Measurements from ENCODE around the gene PRKAR1A.
"Not testable (repeated sequence)": the region's sequence is repeated elsewhere in the genome, so short reads cannot be mapped to it uniquely, and the experiment has no call there.

PRKAR1A gene

DNA sequence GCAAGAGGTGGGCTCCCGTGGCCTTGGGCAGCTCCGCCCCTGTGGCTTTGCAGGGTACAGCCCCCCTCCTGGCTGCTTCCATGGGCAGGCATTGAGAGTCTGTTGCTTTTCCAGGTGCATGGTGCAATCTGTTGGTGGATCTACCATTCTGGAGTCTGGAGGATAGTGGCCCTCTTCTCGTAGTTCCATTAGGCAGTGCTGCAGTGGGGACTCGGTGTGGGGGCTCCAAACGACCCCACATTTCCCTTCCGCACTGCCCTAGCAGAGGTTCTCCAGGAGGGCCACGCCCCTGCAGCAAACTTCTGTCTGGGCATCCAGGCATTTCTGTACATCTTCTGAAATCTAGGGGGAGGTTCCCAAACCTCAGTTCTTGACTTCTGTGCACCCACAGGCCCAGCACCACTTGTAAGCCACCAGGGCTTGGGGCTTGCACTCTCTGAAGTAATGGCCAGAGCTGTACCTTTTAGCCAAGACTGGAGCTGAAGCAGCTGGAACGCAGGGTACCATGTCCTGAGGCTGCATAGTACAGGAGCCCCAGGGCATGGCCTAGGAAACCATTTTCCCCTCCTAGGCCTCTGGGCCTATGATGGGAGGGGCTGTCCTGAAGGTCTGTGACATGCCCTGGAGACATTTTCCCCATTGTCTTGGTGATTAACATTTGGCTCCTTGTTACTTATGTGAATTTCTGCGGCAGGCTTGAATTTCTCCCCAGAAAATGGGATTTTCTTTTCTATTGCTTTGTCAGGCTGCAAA is 6.0 kb downstream of the PRKAR1A start:
- no peaks in the 10 kb centered on the region for H3K9me3 Mint-ChIP-seq
- no peaks in the 10 kb centered on the region for H3K27me3 Mint-ChIP-seq (ENCODE audit: low read depth)
- peaks cover 58% of the 10 kb centered on the region for H3K36me3 Mint-ChIP-seq (ENCODE audit: low read depth)
- peaks cover 41% of the 10 kb centered on the region for H3K4me1 Mint-ChIP-seq (ENCODE audit: low read depth)
- no peak overlapping the region for H3K4me3 Mint-ChIP-seq
- DNase-seq (ENCODE audit: low spot score): no peak
- no peak overlapping the region for H3K27ac Mint-ChIP-seq

DNA sequence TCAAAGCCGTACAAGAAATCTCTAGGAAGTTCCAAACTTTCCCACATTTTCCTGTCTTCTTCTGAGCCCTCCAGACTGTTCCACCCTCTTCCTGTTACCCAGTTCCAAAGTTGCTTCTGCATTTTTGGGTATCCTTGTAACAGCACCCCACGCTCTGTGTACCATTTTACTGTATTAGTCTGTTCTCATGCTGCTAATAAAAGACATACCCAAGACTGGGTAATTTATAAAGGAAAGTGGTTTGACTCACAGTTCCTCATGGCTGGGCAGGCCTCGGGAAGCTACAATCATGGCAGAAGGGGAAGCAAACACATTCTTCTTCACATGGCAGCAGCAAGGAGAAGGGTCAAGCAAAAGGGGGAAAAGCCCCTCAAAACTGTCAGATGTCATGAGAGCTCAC is 6.8 kb downstream of the PRKAR1A start:
- DNase-seq (ENCODE audit: low spot score); H3K27ac Mint-ChIP-seq; H3K27me3 Mint-ChIP-seq (ENCODE audit: low read depth); H3K4me3 Mint-ChIP-seq; H3K9me3 Mint-ChIP-seq: not testable (repeated sequence)
- peaks cover 58% of the 10 kb centered on the region for H3K36me3 Mint-ChIP-seq (ENCODE audit: low read depth)
- peaks cover 33% of the 10 kb centered on the region for H3K4me1 Mint-ChIP-seq (ENCODE audit: low read depth)

DNA sequence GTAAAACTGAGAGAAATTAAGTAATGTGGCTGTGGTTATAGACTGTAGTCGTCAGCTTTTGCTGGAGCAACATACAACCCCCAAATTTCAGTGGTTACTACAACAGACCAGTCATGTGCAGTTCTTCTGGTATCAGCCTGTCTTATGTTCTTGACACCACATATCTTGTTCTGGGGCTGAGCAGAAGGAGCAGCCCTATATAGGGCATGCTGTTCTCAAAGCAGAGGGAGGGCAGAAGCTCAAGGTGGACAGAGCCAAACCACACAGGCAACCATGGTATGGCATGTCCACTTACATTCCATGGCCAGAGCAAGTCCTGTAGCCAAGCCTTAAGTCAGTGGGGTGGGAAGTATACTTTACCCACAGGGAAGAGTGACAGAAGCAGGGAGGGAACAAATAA is 7.7 kb downstream of the PRKAR1A start:
- Mint-ChIP-seq H3K9me3 (no peaks in the 10 kb centered on the region), H3K4me1 (ENCODE audit: low read depth) (peaks cover 24% of the 10 kb centered on the region), H3K4me3 (no peak overlapping the region), H3K27ac (peak overlapping the region; percentile 39), H3K36me3 (ENCODE audit: low read depth) (peaks cover 63% of the 10 kb centered on the region), H3K27me3 (ENCODE audit: low read depth) (no peaks in the 10 kb centered on the region)
- DNase-seq (ENCODE audit: low spot score): no peak

DNA sequence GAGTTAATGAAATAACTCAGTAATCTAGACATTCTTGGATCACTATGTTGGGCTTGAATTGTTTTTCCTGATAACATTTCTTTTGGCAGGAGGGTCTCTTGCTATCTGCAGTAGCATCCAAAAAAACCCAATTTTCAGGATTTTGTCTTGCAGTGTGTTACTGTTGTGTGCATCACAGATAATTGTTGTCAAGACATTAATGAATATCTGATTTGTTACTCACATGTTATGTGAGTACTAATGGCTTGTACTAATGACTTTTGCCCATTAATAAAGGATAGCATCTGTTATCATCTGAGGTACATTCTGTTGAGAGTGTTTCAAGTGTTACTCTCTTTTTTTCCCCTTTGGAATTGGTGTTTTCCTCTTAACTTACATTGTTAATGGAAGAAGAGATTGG is 10.0 kb downstream of the PRKAR1A start:
- Mint-ChIP-seq H3K27me3 (ENCODE audit: low read depth) (no peaks in the 10 kb centered on the region), H3K4me3 (no peak overlapping the region), H3K27ac (no peak overlapping the region), H3K9me3 (no peaks in the 10 kb centered on the region), H3K4me1 (ENCODE audit: low read depth) (peaks cover 17% of the 10 kb centered on the region), H3K36me3 (ENCODE audit: low read depth) (peaks cover 65% of the 10 kb centered on the region)
- no peak for DNase-seq (ENCODE audit: low spot score)

DNA sequence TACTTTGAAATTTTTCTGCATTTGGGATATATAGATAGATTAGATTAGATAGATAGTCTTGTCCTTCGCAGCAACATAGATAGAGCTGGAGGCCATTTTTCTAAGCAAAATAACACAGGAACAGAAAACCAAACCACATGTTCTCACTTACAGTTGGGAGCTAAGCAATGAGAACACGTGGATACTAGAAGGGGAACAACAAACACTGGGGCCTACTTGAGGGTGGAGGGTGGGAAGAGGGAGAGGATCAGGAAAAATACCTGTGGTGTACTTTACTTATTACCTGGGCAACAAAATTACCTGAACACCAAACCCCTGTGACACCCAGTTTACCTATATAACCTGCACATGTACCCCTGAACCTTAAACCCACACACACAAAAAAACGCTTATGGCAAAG is 14.3 kb downstream of the PRKAR1A start:
- Mint-ChIP-seq H3K27ac (no peak overlapping the region), H3K4me1 (ENCODE audit: low read depth) (peaks cover 8% of the 10 kb centered on the region), H3K36me3 (ENCODE audit: low read depth) (peaks cover 76% of the 10 kb centered on the region), H3K27me3 (ENCODE audit: low read depth) (no peaks in the 10 kb centered on the region), H3K9me3 (no peaks in the 10 kb centered on the region), H3K4me3 (no peak overlapping the region)
- DNase-seq (ENCODE audit: low spot score): no peak

DNA sequence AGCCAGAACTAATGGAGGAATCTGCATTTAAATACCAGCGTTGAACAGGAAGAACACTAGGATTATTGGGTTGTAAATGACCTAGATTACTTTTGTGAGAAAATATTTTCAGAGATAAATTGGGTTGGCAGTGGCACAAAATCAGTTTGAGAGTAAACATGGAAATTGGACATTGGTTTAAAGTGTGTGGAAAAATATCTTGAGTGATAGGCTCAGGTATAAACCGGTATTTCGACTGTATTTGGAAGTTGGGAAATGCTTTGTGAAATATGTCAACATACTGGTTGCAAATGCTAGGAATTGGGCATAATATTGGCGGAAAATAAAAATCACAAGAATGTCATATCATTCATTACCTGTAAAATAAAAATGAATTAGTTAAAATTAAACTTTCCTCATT is 15.1 kb downstream of the PRKAR1A start:
- H3K27ac Mint-ChIP-seq: no peak overlapping the region
- H3K36me3 Mint-ChIP-seq (ENCODE audit: low read depth): peaks cover 72% of the 10 kb centered on the region
- peaks cover 6% of the 10 kb centered on the region for H3K4me1 Mint-ChIP-seq (ENCODE audit: low read depth)
- no peak for DNase-seq (ENCODE audit: low spot score)
- no peaks in the 10 kb centered on the region for H3K9me3 Mint-ChIP-seq
- no peaks in the 10 kb centered on the region for H3K27me3 Mint-ChIP-seq (ENCODE audit: low read depth)
- H3K4me3 Mint-ChIP-seq: no peak overlapping the region

DNA sequence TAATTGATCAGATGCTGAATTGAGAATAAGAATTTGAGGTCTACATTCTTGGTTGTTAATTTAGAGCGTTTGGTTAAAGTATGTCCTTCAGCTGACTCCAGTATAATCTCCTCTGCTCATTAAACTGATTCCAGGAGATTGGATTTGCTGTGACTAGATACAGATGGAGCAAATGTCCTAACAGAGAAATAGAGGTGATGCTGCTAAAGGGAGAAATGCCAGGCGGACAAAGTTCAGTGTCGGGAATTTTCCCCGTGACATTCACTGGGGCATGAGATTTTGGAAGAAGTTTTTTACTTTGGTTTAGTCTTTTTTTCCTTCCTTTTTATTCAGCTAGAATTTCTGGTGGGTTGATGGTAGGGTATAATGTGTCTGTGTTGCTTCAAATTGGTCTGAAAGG is 19.0 kb downstream of the PRKAR1A start:
- no peak overlapping the region for H3K4me3 Mint-ChIP-seq
- DNase-seq (ENCODE audit: low spot score): no peak
- H3K4me1 Mint-ChIP-seq (ENCODE audit: low read depth): peaks cover 6% of the 10 kb centered on the region
- H3K36me3 Mint-ChIP-seq (ENCODE audit: low read depth): peaks cover 65% of the 10 kb centered on the region
- no peak overlapping the region for H3K27ac Mint-ChIP-seq
- H3K27me3 Mint-ChIP-seq (ENCODE audit: low read depth): no peaks in the 10 kb centered on the region
- no peaks in the 10 kb centered on the region for H3K9me3 Mint-ChIP-seq

DNA sequence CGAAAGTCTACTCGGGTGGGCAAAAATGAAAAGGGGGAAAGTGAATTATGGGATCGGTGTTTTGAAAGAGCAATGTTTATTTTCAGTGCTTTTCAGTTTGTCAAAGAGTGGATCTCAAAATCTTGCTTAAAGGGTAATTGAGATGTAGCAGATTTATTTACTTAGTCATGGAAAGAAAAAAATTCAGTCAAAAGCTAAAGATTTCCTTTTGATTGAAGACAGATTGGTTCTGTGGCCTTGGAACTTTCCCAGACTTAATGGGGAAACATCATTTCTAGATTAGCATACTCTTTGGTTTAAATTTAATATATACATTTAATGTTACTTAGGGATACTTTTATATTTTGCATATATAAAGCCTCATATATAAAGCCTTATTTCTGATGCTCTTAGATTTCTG is 20.6 kb downstream of the PRKAR1A start:
- Mint-ChIP-seq H3K4me3 (no peak overlapping the region), H3K4me1 (ENCODE audit: low read depth) (peaks cover 6% of the 10 kb centered on the region), H3K27ac (no peak overlapping the region), H3K36me3 (ENCODE audit: low read depth) (peaks cover 58% of the 10 kb centered on the region), H3K9me3 (no peaks in the 10 kb centered on the region), H3K27me3 (ENCODE audit: low read depth) (no peaks in the 10 kb centered on the region)
- DNase-seq (ENCODE audit: low spot score): no peak

DNA sequence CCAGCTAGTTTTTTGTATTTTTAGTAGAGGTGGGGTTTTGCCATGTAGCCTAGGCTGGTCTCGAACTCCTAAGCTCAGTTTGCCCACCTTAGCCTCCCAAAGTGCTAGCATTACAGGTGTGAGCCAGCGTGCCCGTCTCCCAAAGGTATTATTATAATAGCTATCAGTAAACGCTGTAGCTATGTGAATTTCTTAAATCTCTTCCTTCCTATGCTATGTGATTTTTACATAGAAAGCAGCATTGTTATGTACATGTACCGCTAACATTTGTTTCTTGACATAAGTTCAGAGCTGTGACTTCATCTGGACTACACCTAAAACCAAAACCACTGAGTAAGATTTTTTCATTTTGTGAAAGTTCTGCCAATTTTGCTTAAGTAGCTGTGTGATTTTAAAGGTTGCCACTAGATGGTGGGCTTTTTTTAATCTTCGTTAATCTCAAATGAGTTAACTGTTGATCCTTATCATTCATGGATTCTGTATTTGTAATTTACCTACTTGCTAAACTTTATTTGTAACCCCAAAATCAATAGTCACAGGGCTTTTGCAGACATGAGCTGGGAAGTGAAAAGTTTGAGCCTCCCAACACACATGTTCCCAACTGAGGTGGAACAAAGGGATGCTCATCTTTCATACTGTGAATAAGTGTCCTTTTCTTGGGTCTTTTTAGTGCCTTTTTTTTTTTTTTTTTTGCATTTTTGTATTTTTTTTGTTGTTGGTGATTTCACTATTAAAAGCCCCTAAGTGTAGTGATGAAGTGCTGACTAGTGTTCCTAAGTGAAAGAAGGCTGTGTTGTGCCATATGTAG is 21.9 kb downstream of the PRKAR1A start:
- H3K4me3 Mint-ChIP-seq: no peak overlapping the region
- peak overlapping the region; percentile 38 for H3K27ac Mint-ChIP-seq
- H3K4me1 Mint-ChIP-seq (ENCODE audit: low read depth): peaks cover 4% of the 10 kb centered on the region
- no peak for DNase-seq (ENCODE audit: low spot score)
- no peaks in the 10 kb centered on the region for H3K9me3 Mint-ChIP-seq
- no peaks in the 10 kb centered on the region for H3K27me3 Mint-ChIP-seq (ENCODE audit: low read depth)
- peaks cover 49% of the 10 kb centered on the region for H3K36me3 Mint-ChIP-seq (ENCODE audit: low read depth)

DNA sequence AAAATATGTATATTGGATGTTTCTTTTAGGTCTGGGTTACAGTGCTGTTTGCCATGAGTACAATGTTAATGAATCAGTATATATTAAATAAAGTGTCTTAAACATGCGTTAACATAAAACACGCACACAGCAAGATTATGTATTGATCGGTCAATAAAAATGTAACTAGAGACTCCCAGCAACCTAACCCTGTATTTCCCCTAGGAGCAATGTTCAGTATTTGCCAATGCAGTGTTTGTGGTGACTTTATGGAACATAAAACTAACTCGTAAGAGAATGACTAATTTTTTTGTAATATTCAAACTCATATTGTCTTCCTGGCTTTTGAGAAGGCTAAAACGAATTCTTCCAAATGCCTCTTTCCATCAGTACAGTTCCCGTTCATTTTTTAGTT is 22.5 kb downstream of the PRKAR1A start:
- H3K9me3 Mint-ChIP-seq: no peaks in the 10 kb centered on the region
- H3K27me3 Mint-ChIP-seq (ENCODE audit: low read depth): no peaks in the 10 kb centered on the region
- DNase-seq (ENCODE audit: low spot score): no peak

DNA sequence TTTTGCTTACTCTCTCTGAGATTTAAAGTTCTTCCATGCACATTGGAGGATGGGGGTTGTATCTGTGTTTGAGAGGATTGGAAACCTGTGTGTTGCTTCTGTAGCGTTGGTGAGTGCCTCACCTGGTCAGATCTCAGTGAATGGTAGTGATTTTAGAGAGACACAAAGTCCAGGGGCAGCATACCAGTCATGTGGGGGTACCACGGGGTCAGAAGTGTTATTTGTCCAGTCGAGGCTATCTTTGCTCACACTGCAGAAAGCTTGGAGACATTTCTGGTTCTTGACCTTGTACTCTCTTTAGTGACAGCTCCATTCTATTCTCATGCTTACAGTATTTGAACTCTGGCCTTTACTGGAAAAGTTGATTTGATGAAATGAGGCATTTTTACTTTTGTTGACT is 23.7 kb downstream of the PRKAR1A start:
- DNase-seq (ENCODE audit: low spot score): no peak
- Mint-ChIP-seq H3K4me3 (no peak overlapping the region), H3K27me3 (ENCODE audit: low read depth) (no peaks in the 10 kb centered on the region), H3K4me1 (ENCODE audit: low read depth) (peaks cover 4% of the 10 kb centered on the region), H3K27ac (no peak overlapping the region), H3K9me3 (no peaks in the 10 kb centered on the region), H3K36me3 (ENCODE audit: low read depth) (peaks cover 37% of the 10 kb centered on the region)

More for the DNA sequence above, 22.5 kb downstream of the PRKAR1A start:
- Mint-ChIP-seq H3K27ac (no peak overlapping the region), H3K4me1 (ENCODE audit: low read depth) (peaks cover 4% of the 10 kb centered on the region), H3K36me3 (ENCODE audit: low read depth) (peaks cover 47% of the 10 kb centered on the region), H3K4me3 (no peak overlapping the region)

DNA sequence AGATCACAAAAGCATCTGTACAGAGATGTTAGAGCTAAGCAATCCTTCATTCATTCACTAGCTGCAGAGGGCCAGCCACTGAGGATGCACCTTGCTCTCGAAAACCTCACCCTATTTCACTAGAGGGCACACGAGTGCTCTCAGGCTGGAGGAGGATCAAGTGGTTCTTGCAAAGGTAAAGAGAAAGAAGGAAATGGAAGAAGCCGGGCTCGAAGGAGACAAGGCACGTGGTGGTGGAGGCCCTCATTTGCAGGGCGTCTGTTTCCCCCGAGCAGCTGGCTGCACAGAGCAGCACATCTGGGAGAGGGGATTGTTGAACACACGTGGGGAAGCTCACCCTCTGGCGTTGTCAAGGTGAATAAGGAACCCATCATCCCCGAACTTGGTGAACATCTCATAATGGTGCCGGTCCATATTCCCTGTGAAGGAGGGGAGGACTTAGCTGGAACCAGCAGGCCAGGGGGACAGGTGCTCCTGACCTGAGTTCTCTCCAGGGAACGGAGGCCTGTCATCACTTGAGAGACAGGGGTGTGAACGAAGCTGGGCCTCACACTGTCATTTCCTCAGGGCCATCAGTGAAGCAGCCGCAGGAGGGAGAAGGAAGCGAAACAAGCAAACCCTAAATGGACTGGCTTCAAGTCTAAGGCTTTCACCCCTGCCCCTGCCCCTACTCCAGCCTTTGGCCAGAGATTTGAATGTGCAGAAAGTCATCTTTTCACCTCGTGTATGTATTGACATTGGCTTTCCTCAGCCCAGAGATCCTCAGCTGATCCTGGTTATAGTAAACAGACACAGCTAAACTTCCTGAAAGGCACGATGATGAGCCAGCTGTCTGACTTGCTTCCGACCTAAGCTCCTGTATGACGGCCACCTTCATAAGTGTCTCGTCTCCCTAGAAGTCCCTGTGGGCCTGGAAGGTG is 27.6 kb downstream of the PRKAR1A start:
- H3K27me3 Mint-ChIP-seq (ENCODE audit: low read depth): no peaks in the 10 kb centered on the region
- peak overlapping the region; percentile 33 for H3K27ac Mint-ChIP-seq
- no peak overlapping the region for H3K4me3 Mint-ChIP-seq

DNA sequence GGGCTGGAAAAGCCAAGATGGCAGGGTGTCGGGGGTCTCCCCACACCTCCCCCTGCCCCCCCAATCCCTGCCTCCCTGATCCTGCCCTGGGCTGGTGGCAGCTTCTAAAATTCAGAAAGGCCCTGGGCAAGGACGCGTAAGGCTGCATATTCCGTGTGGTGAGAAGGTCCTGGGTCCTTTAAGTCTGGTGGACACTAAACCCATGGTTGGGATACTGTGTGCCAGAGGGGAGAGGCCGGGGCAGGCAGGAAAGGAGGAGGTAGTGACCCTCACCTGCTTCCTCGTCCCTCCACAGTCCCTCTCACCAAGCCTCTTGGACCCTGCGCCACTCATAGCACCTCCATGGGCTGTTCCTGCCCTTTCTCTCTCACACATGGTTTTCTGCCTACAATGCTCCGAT is 28.8 kb downstream of the PRKAR1A start:
- H3K27ac Mint-ChIP-seq: no peak overlapping the region
- H3K4me3 Mint-ChIP-seq: no peak overlapping the region
- no peak for DNase-seq (ENCODE audit: low spot score)
- no peaks in the 10 kb centered on the region for H3K27me3 Mint-ChIP-seq (ENCODE audit: low read depth)
- H3K36me3 Mint-ChIP-seq (ENCODE audit: low read depth): peaks cover 8% of the 10 kb centered on the region
- no peaks in the 10 kb centered on the region for H3K9me3 Mint-ChIP-seq
- no peaks in the 10 kb centered on the region for H3K4me1 Mint-ChIP-seq (ENCODE audit: low read depth)

More for the DNA sequence above, 27.6 kb downstream of the PRKAR1A start:
- H3K36me3 Mint-ChIP-seq (ENCODE audit: low read depth): peaks cover 16% of the 10 kb centered on the region
- no peaks in the 10 kb centered on the region for H3K9me3 Mint-ChIP-seq
- H3K4me1 Mint-ChIP-seq (ENCODE audit: low read depth): no peaks in the 10 kb centered on the region
- DNase-seq (ENCODE audit: low spot score): no peak

DNA sequence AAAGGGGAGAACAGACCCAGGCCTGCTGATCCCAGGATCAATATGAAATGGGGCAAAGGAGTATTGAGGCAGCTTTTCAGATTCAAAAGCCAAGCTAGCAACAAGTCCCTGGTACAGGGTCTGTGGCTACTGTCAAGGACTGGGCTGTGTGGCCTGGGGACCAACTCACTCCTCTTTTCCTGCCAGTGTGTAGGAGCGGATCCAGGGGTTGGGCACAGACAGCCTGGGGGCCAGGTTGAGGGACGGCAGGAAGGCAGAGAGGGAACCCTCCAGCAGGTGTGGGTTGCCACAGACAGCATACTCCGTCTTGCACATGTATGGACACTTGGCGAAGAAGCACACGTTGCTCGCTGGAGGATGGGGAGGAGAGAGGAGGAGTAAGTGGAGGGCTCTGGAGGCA is 29.6 kb downstream of the PRKAR1A start:
- Mint-ChIP-seq H3K27ac (no peak overlapping the region), H3K9me3 (no peaks in the 10 kb centered on the region), H3K27me3 (ENCODE audit: low read depth) (no peaks in the 10 kb centered on the region), H3K4me3 (no peak overlapping the region), H3K36me3 (ENCODE audit: low read depth) (peaks cover 5% of the 10 kb centered on the region), H3K4me1 (ENCODE audit: low read depth) (no peaks in the 10 kb centered on the region)
- DNase-seq (ENCODE audit: low spot score): no peak

All from T-helper 2 cell treated with Interferon-gamma antibody and Interleukin-4, amounts not matched to agents 5 μg/mL and 100 μg/mL, for 36 hours (primary cell).